SHP77 treated with DMSO at 0.1 percent for 48 hours (cell line): ENCODE results near the gene LRP4.

Experiments
- DNase-seq: peaks from one replicate; lab custom pipeline; 2025; lab: John Stamatoyannopoulos, UW

LRP4 gene

DNA sequence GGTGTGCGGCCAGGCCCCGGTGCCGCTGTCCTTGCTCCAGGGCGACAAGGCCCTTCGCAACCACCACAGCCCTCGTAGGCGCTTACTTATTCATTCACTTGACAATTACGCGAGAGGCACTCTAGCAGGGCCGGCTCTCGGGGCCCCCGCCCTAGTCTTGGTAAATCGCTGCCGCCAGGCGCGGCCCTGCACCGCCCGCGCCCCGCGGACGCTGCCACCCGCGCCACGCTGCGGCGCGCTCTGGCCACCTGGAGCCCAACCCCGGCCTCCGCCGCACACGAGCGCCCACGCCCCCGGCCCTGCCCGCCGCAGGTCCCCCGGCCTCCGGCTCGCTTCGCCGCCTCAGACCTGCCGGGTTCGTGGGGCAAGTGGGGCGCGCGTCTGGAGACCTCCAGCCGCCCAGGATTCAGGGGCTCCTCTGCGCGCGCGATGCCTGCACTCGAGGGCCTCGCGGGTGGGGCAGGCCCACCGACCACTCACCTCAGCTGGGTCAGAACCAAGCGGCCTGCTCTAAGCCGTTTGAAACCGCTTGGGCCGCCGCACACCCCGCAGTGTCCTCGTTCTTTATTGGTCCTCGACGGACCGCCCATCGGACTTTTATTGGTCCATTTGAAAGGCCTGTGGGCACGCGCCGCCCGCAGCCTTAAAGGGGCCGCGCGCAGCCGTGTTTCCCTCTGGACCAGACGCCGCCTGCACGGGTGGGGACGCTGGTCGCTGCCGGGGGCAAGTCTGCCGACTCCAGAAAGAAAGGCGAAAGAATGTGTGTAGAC lies 72.4 kb downstream of the LRP4 start, which contains the start of gene CKAP5:
Gene CKAP5, minus strand, starts transcription at position 541 of the 770 bp plus-strand sequence. CDS start 25,049 bp downstream, outside the sequence.
- DNase-seq: peak; percentile 87

DNA sequence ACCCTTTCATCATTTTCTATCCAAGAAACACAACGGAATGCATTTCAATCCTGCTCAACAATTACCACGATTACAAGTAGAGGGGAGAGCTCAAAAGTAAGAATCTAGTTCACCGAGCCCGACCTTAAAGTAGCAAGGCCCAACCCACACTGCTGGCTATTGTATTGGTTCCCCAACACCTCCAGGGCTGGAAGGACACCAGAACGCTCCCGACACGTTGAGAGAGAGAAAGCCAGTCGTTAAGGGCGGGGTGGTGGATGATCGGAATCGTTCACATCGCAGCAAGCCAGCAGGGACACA lies 73.0 kb downstream of the LRP4 start:
- DNase-seq: no peak

- DNase-seq: no peak
Measured at GRCh38 chr11:46840116-46840515, 78.2 kb downstream of the LRP4 start.

DNA sequence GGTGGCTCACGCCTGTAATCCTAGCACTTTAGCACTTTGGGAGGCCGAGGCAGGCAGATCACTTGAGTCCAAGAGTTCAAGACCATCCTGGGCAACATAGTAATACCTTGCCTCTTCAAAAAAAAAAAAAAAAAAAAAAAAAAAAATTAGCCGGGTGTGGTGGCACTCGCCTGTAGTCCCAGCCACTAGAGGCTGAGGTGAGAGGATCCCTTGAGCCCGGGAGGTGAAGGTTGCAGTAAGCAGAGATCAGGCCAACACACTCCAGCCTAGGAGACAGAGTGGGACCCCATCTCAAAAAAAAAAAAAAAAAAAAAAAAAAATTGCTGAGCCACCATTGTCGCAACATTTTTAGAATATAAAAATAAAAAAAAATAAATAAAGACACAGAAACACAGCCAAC lies 79.8 kb downstream of the LRP4 start:
- DNase-seq: no peak

DNA sequence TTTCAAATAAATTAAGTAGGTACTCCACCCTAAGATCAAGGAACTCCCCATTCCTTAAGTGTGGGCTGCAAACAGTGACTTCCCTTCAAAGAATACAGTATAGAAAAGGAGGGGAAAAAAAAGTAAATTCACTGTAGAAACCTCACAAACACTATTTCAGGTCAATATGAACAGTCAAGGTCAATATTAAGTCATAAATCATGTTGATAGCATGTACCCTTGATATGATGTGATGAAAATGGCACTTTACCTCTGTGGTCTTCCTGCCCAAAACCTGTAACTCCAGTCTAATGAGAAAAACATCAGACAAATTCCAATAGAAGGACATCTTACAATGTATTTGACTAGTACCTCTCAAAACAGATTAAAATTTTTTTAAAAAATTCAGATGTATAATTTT lies 80.5 kb downstream of the LRP4 start:
- no peak for DNase-seq

DNA sequence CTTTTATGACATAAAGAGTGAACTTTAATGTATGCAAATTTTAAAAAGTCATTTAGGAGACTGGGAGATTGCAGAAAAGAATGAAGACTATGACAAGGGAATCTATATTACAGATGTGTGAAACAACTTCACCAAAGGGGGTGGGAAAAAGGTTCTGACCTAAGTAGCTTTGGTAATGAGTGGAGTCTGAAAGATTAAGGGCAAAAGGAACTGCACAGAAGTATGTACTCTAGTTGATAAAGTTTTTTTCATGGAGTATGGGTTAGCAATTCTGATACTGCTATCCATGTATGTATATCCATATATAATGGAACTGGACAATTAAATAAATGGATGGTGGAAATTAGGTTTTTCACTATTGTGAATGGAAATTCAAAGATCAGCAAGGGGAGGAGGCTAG lies 81.5 kb downstream of the LRP4 start:
- no peak for DNase-seq

GRCh38 chr11:46836431-46836830 lies 81.9 kb downstream of the LRP4 start:
- DNase-seq: no peak

DNA sequence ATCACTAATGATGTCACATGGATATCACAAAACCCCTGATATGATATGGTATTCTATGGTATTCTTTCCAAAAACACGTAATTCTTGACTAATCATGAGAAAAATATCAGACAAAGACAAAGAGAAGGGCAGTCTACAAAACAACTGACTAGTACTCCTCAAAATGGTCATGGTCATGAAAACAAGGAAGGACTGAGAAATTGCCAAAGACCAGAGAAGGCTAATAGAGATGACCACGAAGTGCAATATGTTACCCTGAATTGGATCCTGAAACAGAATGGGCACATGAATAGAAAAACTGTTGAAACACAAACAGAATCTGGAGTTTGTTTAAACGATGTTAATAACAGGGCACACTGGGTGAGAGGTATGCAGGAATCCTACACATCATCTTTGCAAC lies 82.5 kb downstream of the LRP4 start:
- no peak for DNase-seq

DNA sequence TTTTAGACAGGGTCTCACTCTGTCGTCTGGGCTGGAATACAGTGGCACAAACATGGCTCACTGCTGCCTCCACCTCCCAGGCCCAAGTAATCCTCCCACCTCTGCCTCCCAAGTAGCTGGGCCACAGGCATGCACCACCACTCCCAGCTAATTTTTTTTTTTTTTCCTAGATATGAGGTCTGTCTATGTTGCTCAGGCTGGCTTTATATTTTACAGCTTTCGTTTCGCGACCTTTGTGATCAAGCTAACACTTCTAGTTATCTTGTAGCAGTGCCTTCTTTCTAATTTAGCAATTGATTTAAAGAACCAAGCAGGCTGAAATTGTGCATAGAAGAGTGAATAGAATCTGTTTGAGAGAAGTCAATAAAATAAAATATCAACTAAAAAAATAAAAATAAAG lies 83.5 kb downstream of the LRP4 start:
- no peak for DNase-seq

DNA sequence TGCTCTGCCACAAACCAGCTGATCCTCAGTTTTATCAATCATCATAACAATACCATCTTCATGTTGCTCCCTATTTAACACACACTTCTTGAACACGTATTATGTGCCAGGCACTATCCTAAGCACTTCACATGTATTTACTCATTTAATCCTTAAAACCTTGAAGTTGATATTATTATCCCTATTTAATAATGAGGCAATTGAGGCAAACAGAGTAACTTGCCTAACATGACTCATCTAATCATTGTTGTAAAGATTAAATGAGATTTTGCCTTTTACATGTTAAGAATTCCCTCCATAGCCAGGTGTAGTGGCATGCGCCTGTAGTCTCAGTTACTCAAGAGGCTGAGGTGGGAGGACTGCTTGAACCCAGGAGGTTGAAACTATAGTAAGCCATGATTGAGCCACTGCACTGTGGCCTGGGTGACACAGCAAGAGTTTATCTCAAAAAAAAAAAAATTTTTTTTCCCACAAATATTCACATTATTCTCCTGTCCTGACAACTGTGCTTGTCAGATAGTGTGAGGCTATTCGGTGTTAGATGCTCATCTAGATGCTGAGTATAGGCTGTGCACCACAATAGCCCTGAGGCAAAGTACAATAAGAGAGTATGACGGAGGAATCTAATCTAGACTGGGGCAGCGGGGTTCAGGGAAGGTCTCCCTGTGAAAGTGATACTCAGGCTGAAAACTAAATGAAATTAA lies 85.7 kb downstream of the LRP4 start:
- no peak for DNase-seq

DNA sequence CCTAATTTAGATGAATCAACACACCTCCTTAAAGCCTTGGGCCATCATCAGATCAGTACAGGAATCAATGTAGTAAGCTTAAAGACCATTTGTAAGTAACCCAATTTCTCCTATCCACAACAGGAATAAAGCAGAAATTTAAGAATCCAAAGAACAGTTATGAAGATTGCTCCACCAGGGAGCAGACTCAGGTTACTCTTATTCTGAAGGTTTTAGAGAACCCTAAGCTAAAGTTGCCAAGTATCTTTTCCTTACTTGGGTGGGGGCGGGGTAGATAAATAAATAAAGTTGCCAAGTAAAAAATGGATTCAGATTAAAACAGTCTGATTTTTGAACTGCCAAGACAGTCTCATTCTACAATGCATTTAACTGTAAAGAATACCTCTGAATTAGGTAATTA lies 90.4 kb downstream of the LRP4 start:
- DNase-seq: no peak

GRCh38 chr11:46826310-46827044 lies 91.9 kb downstream of the LRP4 start:
- DNase-seq: peak; percentile 18

DNA sequence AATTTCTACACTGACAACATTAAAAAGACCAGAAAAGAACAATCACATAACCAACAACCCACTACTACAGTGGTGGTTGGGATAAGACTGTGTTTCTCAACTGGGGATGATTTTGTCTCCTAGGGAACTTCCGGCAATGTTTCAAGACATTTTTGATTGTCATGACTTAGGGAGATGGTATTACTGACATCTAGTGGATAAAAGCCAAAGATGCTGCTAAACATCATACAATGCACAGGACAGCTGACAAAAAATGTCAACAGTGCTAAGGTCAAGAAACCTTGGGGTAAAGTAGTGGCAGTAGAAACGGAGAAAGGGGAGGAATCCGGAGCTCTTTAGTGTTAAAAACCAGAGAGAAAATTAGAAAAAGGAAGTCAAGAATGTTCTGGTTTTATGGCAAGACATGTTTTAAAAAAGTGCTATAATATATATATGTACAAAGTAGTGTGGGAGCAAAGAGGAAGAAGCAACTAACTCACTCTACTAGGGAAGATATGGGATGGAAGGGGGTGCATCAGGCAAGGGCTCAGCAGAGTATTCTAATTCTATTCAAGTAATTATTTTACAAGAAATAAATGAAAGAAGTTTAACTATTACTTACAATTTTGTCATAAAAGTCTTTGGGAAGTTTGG lies 109.4 kb downstream of the LRP4 start:
- DNase-seq: peak; percentile 3
